Gastroesophageal sphincter (tissue), 3 donors: ENCODE data around the gene PID1.

Experiments
- CTCF ChIP-seq, 4 experiments: fragments of 200-600 bp in 2 of 4; fragments of 450-650 bp in 2 of 4; sonication (generic) in 1 of 4; IDR thresholded peaks; one replicate each; pipeline ENCODE4 v1.5.1; 2017 to 2019; ENCODE audit warnings: antibody characterized with exemption in 4 of 4, mild to moderate bottlenecking in 2 of 4, moderate library complexity in 2 of 4
- POLR2A ChIP-seq, 2 donors: fragments of 450-650 bp; IDR thresholded peaks; one replicate each; pipeline ENCODE4 v1.6.1; 2017; ENCODE audit warnings: antibody characterized with exemption in 2 of 2, mild to moderate bottlenecking in 2 of 2, moderate library complexity in 1 of 2
- POLR2AphosphoS5 ChIP-seq: sonication (generic); formaldehyde crosslinking; IDR thresholded peaks from one replicate; pipeline ENCODE4 v1.6.1; 2017; ENCODE audit warnings: antibody characterized with exemption

GRCh38 chr2:229109195-229109594 is 161.9 kb downstream of the PID1 start:
- TF ChIP-seq CTCF (IDR thresholded peaks at IDR 0.05), result no peak
- TF ChIP-seq POLR2A (IDR thresholded peaks at IDR 0.05), result no peak
- TF ChIP-seq POLR2AphosphoS5, result no peak
